ENCODE data around the gene NME9.
"Not testable (repeated sequence)": the region's sequence is repeated elsewhere in the genome, so short reads cannot be mapped to it uniquely, and the experiment has no call there.

The NME9 gene

DNA sequence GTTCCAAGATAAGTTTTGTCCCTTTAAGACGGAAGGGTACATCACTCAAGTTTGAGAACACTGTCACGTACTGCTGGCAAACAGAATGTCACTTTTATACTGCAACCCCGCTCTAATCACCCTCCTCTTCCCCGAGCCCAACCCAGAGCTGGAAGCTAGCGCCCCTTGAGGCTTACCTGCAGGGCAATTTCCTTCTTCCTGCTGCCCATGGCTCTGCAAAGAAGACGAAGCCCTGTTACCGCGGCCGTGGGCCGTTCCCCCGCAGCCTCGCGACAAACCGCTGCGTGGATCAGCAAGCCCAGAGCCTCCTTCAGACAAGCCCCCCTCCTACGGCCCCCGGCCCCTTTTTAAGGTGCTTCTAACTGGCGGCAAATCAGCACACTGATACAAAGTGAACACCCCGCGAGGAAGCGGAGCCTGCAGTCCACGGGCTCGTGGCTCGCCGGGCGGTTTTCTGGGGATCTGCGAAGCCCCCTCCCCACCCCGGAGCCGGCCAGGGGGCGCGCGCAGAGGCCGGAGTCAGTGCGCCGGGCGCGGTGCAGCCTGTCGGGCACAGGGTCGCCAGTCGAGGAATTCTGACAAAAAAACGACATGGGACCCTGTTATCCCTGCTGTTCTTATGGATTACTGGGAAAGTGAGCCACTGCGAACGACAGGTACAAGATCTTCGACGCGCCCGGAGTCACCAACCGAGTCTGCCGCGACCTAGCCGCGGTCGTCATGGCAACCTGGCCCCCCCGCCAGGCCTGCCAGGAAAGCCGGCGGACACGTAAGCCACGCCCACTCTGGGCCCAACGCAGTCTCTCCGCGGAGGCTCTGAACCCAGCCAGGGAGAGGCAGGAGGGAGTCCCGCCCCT lies at the start of gene NME9:
NME9 (minus strand) TSS at position 725 of the 857 bp plus-strand sequence; CDS start at position 209, 516 bp downstream.
- peak; percentile 92 for DNase-seq

DNA sequence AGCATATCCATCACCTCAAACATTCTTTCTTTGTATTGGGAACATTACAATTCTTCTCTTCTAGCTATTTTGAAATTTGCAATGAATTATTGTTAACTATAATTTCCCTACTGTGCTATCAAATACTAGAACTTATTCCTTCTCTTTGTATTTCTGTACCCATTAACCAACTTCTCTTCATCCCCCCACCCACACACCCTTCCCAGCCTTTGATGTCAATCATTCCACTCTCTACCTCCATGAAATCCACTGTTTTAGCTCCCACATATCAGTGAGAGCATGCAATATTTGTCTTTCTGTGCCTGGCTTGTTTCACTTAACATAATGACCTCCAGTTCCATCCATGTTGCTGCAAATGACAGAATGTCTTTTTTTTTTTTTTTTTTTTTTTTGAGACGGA lies 49.3 kb upstream of the NME9 start:
- DNase-seq = no peak

GRCh38 chr3:138378331-138378730 lies 48.7 kb upstream of the NME9 start:
- no peak for DNase-seq

GRCh38 chr3:138377804-138378203 lies 48.2 kb upstream of the NME9 start:
- DNase-seq = no peak

DNA sequence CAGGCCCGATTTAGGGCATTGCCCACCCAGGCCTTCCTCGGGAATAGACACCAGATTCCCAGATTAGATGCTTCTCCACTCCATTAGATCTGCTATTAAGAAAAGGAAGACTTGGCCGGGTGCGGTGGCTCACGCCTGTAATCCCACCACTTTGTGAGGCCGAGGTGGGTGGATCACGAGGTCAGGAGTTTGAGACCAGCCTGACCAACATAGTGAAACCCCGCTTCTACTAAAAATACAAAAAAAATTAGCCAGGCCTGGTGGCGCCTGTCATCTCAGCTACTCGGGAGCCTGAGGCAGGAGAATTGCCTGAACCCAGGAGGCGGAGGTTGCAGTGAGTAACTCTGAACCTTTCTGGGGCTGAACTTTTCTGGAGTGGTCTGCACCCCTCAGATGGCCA lies 47.6 kb upstream of the NME9 start:
- not testable (repeated sequence) for DNase-seq

GRCh38 chr3:138376663-138377062 lies 47.0 kb upstream of the NME9 start:
- DNase-seq = no peak

DNA sequence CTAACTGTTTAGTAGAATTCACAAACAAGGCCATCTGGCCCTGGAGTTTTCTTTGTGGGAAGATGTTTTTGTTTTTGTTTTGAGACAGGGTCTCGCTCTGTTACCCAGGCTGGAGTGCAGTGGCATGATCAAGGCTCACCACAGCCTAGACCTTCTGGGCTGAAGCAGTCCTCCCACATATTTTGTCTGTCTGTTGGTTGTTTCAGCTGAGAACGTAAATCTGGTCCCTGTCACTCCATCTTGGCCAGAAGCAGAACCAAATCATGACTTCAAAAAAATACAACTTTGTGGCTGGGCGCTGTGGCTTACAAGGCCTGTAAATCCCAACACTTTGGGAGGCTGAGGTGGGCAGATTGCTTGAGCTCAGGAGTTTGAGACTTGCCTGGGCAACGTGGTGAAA lies 45.8 kb upstream of the NME9 start:
- no peak for DNase-seq

DNA sequence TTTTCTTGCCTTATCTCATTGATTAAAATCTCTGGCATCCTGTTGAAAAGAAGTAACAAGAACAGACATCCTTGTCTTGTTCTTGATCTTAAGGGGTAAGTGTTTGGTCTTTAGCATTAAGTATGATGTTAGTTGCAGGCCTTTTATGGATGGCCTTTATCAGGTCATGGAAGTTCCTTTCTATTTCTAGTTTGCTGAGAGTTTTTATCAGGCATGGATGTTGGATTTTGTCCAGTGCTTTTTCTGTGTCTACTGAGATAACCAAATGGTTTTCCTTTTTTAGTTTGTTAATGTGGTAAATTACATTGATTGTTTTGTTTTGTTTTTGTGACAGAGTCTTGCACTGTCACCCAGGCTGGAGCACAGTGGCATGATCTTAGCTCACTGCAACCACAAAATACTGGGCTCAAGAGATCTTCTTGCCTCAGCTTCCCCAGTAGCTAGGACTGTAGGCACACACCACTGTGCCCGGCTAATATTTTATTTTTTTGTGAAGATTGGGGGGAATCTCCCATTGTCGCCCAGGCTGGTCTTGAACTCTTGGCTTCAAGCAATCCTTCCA lies 45.0 kb upstream of the NME9 start:
- no peak for DNase-seq

- DNase-seq = no peak
These were observed 44.1 kb upstream of the NME9 start for GRCh38 chr3:138373736-138374094.

- DNase-seq = no peak
These were observed 43.6 kb upstream of the NME9 start for GRCh38 chr3:138373087-138373735.

GRCh38 chr3:138371070-138371965 lies 41.7 kb upstream of the NME9 start:
- no peak for DNase-seq

- no peak for DNase-seq
These were observed 40.7 kb upstream of the NME9 start for GRCh38 chr3:138370321-138370720.

DNA sequence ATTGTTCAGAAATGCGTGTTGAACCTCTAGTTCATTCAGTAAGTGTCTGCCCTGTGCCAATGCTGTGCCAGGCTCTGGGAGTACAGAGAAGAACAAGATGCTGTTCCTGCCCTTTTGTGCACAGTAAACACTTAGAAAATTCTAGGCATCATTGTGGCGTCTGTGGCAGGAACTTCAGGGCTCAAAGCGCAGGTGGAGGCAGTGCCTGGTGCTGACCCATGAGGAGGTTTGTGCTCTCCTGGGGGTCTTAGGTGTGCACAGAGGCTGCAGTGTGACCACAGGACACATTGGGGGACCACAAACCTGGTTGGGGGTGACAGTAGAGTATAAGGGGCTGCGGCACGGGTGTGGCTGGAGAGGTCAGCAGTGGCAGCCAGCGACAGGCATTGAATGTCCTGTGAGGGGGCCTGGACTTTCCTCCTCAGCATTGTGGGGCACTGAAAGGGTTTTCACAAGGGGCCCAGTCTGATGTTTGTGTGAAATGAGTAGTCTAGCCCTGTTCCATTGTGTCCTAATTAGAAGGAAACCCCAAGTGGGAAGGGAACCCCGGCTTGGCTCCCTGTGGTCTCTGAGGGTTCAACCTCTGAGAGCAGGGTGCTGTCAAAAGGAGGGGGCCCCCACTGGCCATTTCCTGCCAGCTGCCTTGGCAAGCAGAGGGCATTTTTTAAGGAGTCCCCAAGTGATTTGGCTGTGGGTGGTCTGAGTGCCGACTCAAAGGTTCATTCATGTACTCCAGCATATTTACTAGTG lies 39.7 kb upstream of the NME9 start:
- no peak for DNase-seq

- DNase-seq = no peak
These were observed 38.3 kb upstream of the NME9 start for GRCh38 chr3:138367911-138368310.

GRCh38 chr3:138367326-138367850 lies 37.7 kb upstream of the NME9 start:
- DNase-seq = no peak

GRCh38 chr3:138366006-138366759 lies 36.5 kb upstream of the NME9 start:
- no peak for DNase-seq

- no peak for DNase-seq
These were observed 35.6 kb upstream of the NME9 start for GRCh38 chr3:138365253-138365555.

DNA sequence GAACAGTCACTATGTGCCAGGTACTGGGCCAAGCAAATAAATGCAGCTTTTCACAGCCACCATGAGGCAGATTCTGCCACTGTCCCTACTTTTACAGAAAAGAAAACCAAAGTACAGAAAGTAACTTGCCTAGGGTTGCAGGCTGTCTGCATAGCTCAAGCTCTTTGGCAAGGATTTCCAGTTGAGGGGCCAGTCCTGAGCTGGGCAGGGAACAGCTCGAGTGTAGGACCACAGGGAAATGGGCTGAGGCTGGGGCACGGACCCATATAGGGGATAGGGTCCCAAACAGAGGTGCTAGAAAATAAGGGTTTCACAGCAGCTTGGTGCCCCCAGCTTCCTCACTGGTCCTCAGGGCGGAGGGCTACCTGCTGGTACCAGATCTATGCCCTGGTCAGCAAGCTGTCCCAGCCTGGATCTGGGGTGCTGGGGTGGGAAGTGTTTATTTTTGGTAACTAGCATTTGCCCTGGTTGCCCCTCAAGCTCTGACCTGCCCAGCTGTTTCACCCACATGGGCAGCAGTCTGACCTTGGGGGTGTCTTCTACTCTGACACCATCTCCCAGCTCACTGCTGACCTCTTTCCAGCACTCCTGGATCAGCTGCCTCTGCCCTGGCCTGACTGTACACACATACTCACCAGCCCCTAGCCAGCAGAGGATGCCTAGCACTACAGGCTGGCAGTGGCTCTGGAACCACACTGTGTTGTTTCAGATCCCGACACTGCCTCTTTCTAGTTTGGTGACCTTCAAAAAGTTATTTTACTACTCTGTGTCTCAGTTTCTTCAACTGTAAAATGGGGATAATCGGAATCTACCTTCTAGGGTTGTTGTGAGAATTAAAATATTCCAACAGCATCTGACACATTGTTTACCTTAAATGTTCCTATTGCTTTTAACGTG lies 35.0 kb upstream of the NME9 start:
- DNase-seq = no peak

- DNase-seq = no peak
These were observed 33.7 kb upstream of the NME9 start for GRCh38 chr3:138363322-138363721.

DNA sequence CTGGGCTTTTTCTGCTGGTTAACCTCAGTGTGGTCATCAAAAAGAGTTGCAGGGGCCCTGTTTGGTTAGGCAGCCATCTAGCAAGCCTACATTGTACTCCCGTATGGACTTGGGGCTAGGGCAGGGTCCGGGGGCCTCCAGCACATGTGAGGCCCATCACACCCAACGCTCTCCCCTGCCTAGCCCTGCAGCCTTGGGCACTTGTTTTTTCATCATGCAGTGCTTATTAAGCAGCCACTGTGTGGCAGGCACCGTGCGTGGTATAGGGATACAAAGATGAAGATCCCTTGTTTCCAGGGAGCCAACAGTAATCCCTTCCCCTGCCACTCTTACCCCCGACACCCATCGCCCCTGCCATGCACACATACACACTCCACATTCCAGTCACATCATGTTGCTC lies 32.9 kb upstream of the NME9 start:
- no peak for DNase-seq
